IMR-90 (cell line): ENCODE measurements around the gene NPFFR1. TPM values are rescaled to one million over a fixed set of nuclear protein-coding genes. Genes with fewer than 3 reads are reported as not detected.

Source experiments
- ATAC-seq: fragments of 200-7000 bp; cut with Tn5 transposase; 2 replicates; pipeline ENCODE4 v1.9.1; 2020; ENCODE audit warnings: low read depth, mild to moderate bottlenecking, moderate library complexity
- BruUV-seq: library from RNA; stranded (reverse); fragments of 400-500 nt; replicated peaks from 2 replicates; lab custom pipeline; 2021; lab: Mats Ljungman, UMichigan
- CTCF ChIA-PET: fragments of 300-600 bp; formaldehyde crosslinking; extraction: SDS; loops from one replicate; lab custom pipeline; 2021; ENCODE audit warnings: antibody characterized with exemption; lab: Yijun Ruan, JAX
- POLR2A ChIA-PET: fragments of 300-600 bp; sonication (Branson Sonifier 250); formaldehyde crosslinking; loops from one replicate; lab custom pipeline; 2022; ENCODE audit warnings: antibody characterized with exemption; ENCODE audit not compliant: unreplicated experiment; lab: Charles Lee
- DNase-seq: peaks from one replicate; pipeline ENCODE4 v3.0.0; 2013
- H2AFZ ChIP-seq: replicated peaks from 2 replicates; pipeline ENCODE3; 2013; ENCODE audit warnings: low read length, mild to moderate bottlenecking; ENCODE audit not compliant: poor library complexity
- H2AK5ac ChIP-seq: 2 replicates; pipeline ENCODE4 v1.6.1; 2013; ENCODE audit warnings: low read depth, low read length, inconsistent platforms
- H2AK9ac ChIP-seq: replicated peaks from 2 replicates; pipeline ENCODE3; 2013; ENCODE audit warnings: mild to moderate bottlenecking, low read depth, low read length, moderate library complexity; ENCODE audit not compliant: poor library complexity
- H2BK120ac ChIP-seq: 2 replicates; pipeline ENCODE4 v1.6.1; 2013; ENCODE audit warnings: low read depth, low read length, inconsistent platforms
- H2BK15ac ChIP-seq: 3 replicates; pipeline ENCODE4 v1.6.1; 2013; ENCODE audit warnings: low read depth, low read length, inconsistent platforms
- H2BK20ac ChIP-seq: 2 replicates; pipeline ENCODE4 v1.6.1; 2013; ENCODE audit warnings: low read depth, mild to moderate bottlenecking, inconsistent platforms, low read length, moderate library complexity
- H2BK5ac ChIP-seq: 2 replicates; pipeline ENCODE4 v1.6.1; 2013; ENCODE audit warnings: mild to moderate bottlenecking, low read depth, low read length, inconsistent platforms; ENCODE audit not compliant: poor library complexity, severe bottlenecking
- H3K14ac ChIP-seq: replicated peaks from 2 replicates; pipeline ENCODE4 v1.6.1; 2013; ENCODE audit warnings: low read depth, low read length, inconsistent platforms
- H3K18ac ChIP-seq: 2 replicates; pipeline ENCODE4 v1.6.1; 2013; ENCODE audit warnings: low read depth, low read length, control low read depth
- H3K23ac ChIP-seq: 2 replicates; pipeline ENCODE4 v1.6.1; 2013; ENCODE audit warnings: low read depth, low read length, inconsistent platforms
- H3K27ac ChIP-seq: 2 replicates; pipeline ENCODE4 v1.5.1; 2013; ENCODE audit warnings: mild to moderate bottlenecking, control low read depth, low read length; ENCODE audit not compliant: insufficient read depth
- H3K27me3 ChIP-seq: 2 replicates; pipeline ENCODE4 v1.6.1; 2013; ENCODE audit warnings: low read length; ENCODE audit not compliant: control insufficient read depth, insufficient read depth
- H3K36me3 ChIP-seq: 2 replicates; pipeline ENCODE4 v1.6.1; 2013; ENCODE audit warnings: low read length, mixed read lengths; ENCODE audit not compliant: control insufficient read depth, insufficient read depth
- H3K4ac ChIP-seq: 2 replicates; pipeline ENCODE4 v1.6.1; 2013; ENCODE audit warnings: low read depth, low read length, inconsistent platforms
- H3K4me1 ChIP-seq: 2 replicates; pipeline ENCODE4 v1.6.1; 2013; ENCODE audit warnings: low read length, mixed read lengths; ENCODE audit not compliant: control insufficient read depth, insufficient read depth
- H3K4me2 ChIP-seq: 2 replicates; pipeline ENCODE4 v1.6.1; 2013; ENCODE audit warnings: low read depth, mild to moderate bottlenecking, control low read depth, low read length, moderate library complexity
- H3K4me3 ChIP-seq: 2 replicates; pipeline ENCODE4 v1.5.1; 2013; ENCODE audit warnings: low read depth, mild to moderate bottlenecking, control low read depth, low read length, moderate library complexity; ENCODE audit not compliant: insufficient read depth
- H3K56ac ChIP-seq: 2 replicates; pipeline ENCODE4 v1.6.1; 2013; ENCODE audit warnings: low read length, inconsistent platforms; ENCODE audit not compliant: insufficient read depth; ENCODE audit errors: extremely low read depth
- H3K79me1 ChIP-seq, 2 experiments: 2 replicates each; pipeline ENCODE4 v1.6.1; 2013; ENCODE audit warnings: low read length in 2 of 2, inconsistent platforms in 1 of 2, low read depth in 1 of 2
- H3K9ac ChIP-seq: 2 replicates; pipeline ENCODE4 v1.6.1; 2013; ENCODE audit warnings: low read depth, low read length, control low read depth
- H3K9me1 ChIP-seq: 2 replicates; pipeline ENCODE4 v1.6.1; 2013; ENCODE audit warnings: low read length, inconsistent platforms; ENCODE audit not compliant: insufficient read depth
- H3K9me3 ChIP-seq: 2 replicates; pipeline ENCODE4 v1.6.1; 2013; ENCODE audit warnings: low read length; ENCODE audit not compliant: control insufficient read depth, insufficient read depth
- H4K20me1 ChIP-seq: 2 replicates; pipeline ENCODE4 v1.6.1; 2013; ENCODE audit warnings: low read length, inconsistent platforms; ENCODE audit not compliant: insufficient read depth
- H4K5ac ChIP-seq: 2 replicates; pipeline ENCODE4 v1.6.1; 2013; ENCODE audit warnings: mild to moderate bottlenecking, low read depth, low read length, control low read depth
- H4K8ac ChIP-seq, 2 experiments: 2 replicates each; pipeline ENCODE4 v1.6.1; 2013; ENCODE audit warnings: low read depth in 2 of 2, low read length in 2 of 2, control low read depth in 1 of 2, inconsistent platforms in 1 of 2
- H4K91ac ChIP-seq: 2 replicates; pipeline ENCODE4 v1.6.1; 2013; ENCODE audit warnings: low read depth, low read length, inconsistent platforms; ENCODE audit not compliant: insufficient read depth
- BHLHE40 ChIP-seq: fragments of 150-350 bp; IDR thresholded peaks from 2 replicates; pipeline ENCODE4 v1.6.1; 2016; ENCODE audit warnings: mild to moderate bottlenecking, low read depth, low read length
- CHD1 ChIP-seq: IDR thresholded peaks from 2 replicates; pipeline ENCODE4 v1.6.1; 2012; ENCODE audit warnings: low read depth, low read length, improper control_type of control experiment
- CTCF ChIP-seq: conservative IDR thresholded peaks from 2 replicates; pipeline ENCODE4 v1.5.1; 2012; ENCODE audit warnings: mild to moderate bottlenecking, low read depth, low read length, improper control_type of control experiment
- ELK1 ChIP-seq: fragments of 150-350 bp; IDR thresholded peaks from 2 replicates; pipeline ENCODE4 v1.6.1; 2016; ENCODE audit warnings: low read depth, mild to moderate bottlenecking, low read length, moderate library complexity, borderline replicate concordance
- FOS ChIP-seq: fragments of 150-350 bp; IDR thresholded peaks from 2 replicates; pipeline ENCODE4 v1.6.1; 2016; ENCODE audit warnings: low read depth, low read length
- MAFK ChIP-seq: IDR thresholded peaks from 2 replicates; pipeline ENCODE4 v1.6.1; 2012; ENCODE audit warnings: low read depth, low read length, improper control_type of control experiment
- MAZ ChIP-seq: IDR thresholded peaks from 2 replicates; pipeline ENCODE4 v1.6.1; 2012; ENCODE audit warnings: low read depth, mild to moderate bottlenecking, low read length, improper control_type of control experiment, moderate library complexity, borderline replicate concordance
- MXI1 ChIP-seq: IDR thresholded peaks from 2 replicates; pipeline ENCODE4 v1.6.1; 2012; ENCODE audit warnings: low read depth, mild to moderate bottlenecking, low read length, moderate library complexity, borderline replicate concordance
- NFE2L2 ChIP-seq: fragments of 150-350 bp; IDR thresholded peaks from 2 replicates; pipeline ENCODE4 v1.6.1; 2016; ENCODE audit warnings: low read depth, mild to moderate bottlenecking, low read length
- POLR2A ChIP-seq: IDR thresholded peaks from 2 replicates; pipeline ENCODE4 v1.6.1; 2012; ENCODE audit warnings: mild to moderate bottlenecking, low read depth, low read length
- RAD21 ChIP-seq: IDR thresholded peaks from 2 replicates; pipeline ENCODE4 v1.6.1; 2012; ENCODE audit warnings: low read length, improper control_type of control experiment
- RFX5 ChIP-seq: IDR thresholded peaks from 2 replicates; pipeline ENCODE4 v1.8.0; 2012; ENCODE audit warnings: low read depth, mild to moderate bottlenecking, low read length, moderate library complexity
- USF2 ChIP-seq: fragments of 150-350 bp; IDR thresholded peaks from 2 replicates; pipeline ENCODE4 v1.6.1; 2017; ENCODE audit warnings: mild to moderate bottlenecking, antibody characterized with exemption, low read length, low read depth
- WGBS, 2 experiments: methylation state at CpG; one replicate each; pipeline versions ENCODE4 v1.1.5 to v1.1.7; 2013; ENCODE audit warnings: missing lambda C conversion rate in 2 of 2; ENCODE audit not compliant: insufficient read length in 1 of 2; ENCODE audit errors: extremely low coverage in 2 of 2; 5-methylcytosine and 5-hydroxymethylcytosine counted together
- dilution Hi-C: fragments of 300-500 bp; cut with HindIII; formaldehyde crosslinking; loops from one replicate; pipeline ENCODE4 v1.14.3; 2018; ENCODE audit warnings: low sequenced_read_pairs; ENCODE audit not compliant: unreplicated experiment
- in situ Hi-C: fragments of 300-500 bp; cut with MboI; formaldehyde crosslinking; loops from 3 replicates; pipeline ENCODE4 v1.14.3; 2019; ENCODE audit warnings: low sequenced_read_pairs, inconsistent platforms, mixed read lengths
- intact Hi-C: fragments of 100-400 bp; cut with micrococcal nuclease; formaldehyde crosslinking; loops from 2 replicates; pipeline ENCODE4 v1.10.0; 2022
- polyA plus RNA-seq, 3 experiments: library from polyadenylated mRNA; depleted of rRNA; stranded (reverse); fragments of >200 nt; gene quantifications; 2 replicates each; pipeline ENCODE4 v1.2.3, GENCODE V29; 2012; ENCODE audit warnings: low replicate concordance in 1 of 3
- total RNA-seq: library from RNA; depleted of rRNA; stranded (reverse); fragments of >200 nt; gene quantifications from 2 replicates; pipeline ENCODE4 v1.2.3, GENCODE V29; 2012

NPFFR1 gene
- total and polyA plus RNA-seq, 2 of the 4 experiments (the other 2 are of a cell fraction), result not detected

- Histone ChIP-seq H4K91ac (peak overlapping the region; percentile 19), H3K14ac (peak overlapping the region; percentile 38; the same call in 1 of the 2 replicates), H2BK20ac (0 out of 2 replicates have a peak overlapping the region, but pooled peaks have one; percentile 13), H2AK5ac (peak overlapping the region; percentile 49; the same call in 1 of the 2 replicates), H2AK9ac (no peak overlapping the region), H3K36me3 (no peaks in the 10 kb centered on the region), H3K4ac (peak overlapping the region; percentile 22), H3K27ac (no peak overlapping the region), H2AFZ (peak overlapping the region; percentile 51), H3K27me3 (no peaks in the 10 kb centered on the region), H2BK120ac (peak overlapping the region; percentile 13; the same call in 1 of the 2 replicates), H3K18ac (no peak overlapping the region), H3K56ac (no peak overlapping the region), H2BK5ac (no peak overlapping the region), H3K79me1 (no peaks in the 10 kb centered on the region; a peak in 1 of 4 replicates), H4K8ac (peak overlapping the region; percentile 20 to 74; a peak in 2 of 4 replicates), H2BK15ac (no peak overlapping the region), H3K9me1 (peaks cover 7% of the 10 kb centered on the region), H4K5ac (peak overlapping the region; percentile 9; the same call in 1 of the 2 replicates), H4K20me1 (peaks cover 11% of the 10 kb centered on the region; the same call in 1 of the 2 replicates), H3K4me2 (peak overlapping the region; percentile 45; the same call in 1 of the 2 replicates), H3K4me1 (peaks cover 9% of the 10 kb centered on the region), H3K23ac (no peak overlapping the region), H3K9me3 (no peaks in the 10 kb centered on the region; the same call in 1 of the 2 replicates), H3K4me3 (no peak overlapping the region), H3K9ac (no peak overlapping the region)
- 75% methylated on average over 2 of the region's 10 CpGs; no CpG with 5 or more reads in 1 of the 2 experiments for WGBS, 2 experiments
- in situ Hi-C loops (no loop called here), intact Hi-C loops (loop anchor here (1.0 kb wide), 1 partner anchor 110 kb away; no protein-coding TSS in a partner anchor), dilution Hi-C loops (no loop called here)
- peak; percentile 93 for DNase-seq
- peak; percentile 81 for ATAC-seq
- ChIA-PET POLR2A (no interaction called here), CTCF (interaction anchor here (0.8 to 1.1 kb wide), 2 partner anchors 18 to 56 kb away, joined by 3 to 5 read pairs; no protein-coding TSS in a partner anchor)
- no TSS peak for BruUV-seq
- no peak for TF ChIP-seq RFX5
- no peak for TF ChIP-seq MAZ
- TF ChIP-seq RAD21, result peak; percentile 42; the same call in 1 of the 2 replicates
- TF ChIP-seq MAFK, result no peak
- TF ChIP-seq POLR2A, result no peak
- TF ChIP-seq ELK1, result no peak
- TF ChIP-seq MXI1, result no peak
- TF ChIP-seq CHD1, result no peak
- peak; percentile 42 for TF ChIP-seq CTCF
- TF ChIP-seq USF2, result no peak
- TF ChIP-seq BHLHE40, result 0 out of 2 replicates have a peak, but pooled peaks have one; percentile 4
- TF ChIP-seq NFE2L2, result no peak
- peak; percentile 46; the same call in 1 of the 2 replicates for TF ChIP-seq FOS
These were observed 47.9 kb upstream of the NPFFR1 start for GRCh38 chr10:70331486-70332268.
